ENCODE data around the gene CD99. TPM values are rescaled to one million over a fixed set of nuclear protein-coding genes. Genes with fewer than 3 reads are reported as not detected.

CD99 gene
- total RNA-seq = 85.2 TPM

GRCh38 chrX:2690856-2691542 lies at the start of gene CD99:
Gene CD99, plus strand, starts transcription at chrX:2691295. Its CDS starts 66 bp downstream, at chrX:2691361.

GRCh38 chrX:2751874-2752300 lies 60.8 kb downstream of the CD99 start, which contains the start of gene XG:
Gene XG, plus strand, starts transcription at chrX:2752040. Its CDS starts 235 bp downstream, at chrX:2752275.

Other genes with a start within 250 kb of the CD99 start
- 27.2 TPM for gene DHRSX, start 190.3 kb upstream of the CD99 start, total RNA-seq
- gene ZBED1, start 190.3 kb upstream of the CD99 start, total RNA-seq = 48.8 TPM
- gene XG, start 60.7 kb downstream of the CD99 start, total RNA-seq = 0.18 TPM
- gene GYG2, start 137.6 kb downstream of the CD99 start, total RNA-seq = 11.0 TPM
- 73.9 TPM for gene ARSD, start 238.0 kb downstream of the CD99 start, total RNA-seq

Measured in metanephros (tissue), 1 donor.